Loucy (cell line): ENCODE measurements around the gene PLK2.

Experiments
- H2AFZ ChIP-seq: fragments of 200-600 bp; sonication (generic); 2 replicates; pipeline ENCODE4 v1.6.0; 2016; ENCODE audit warnings: antibody characterized with exemption, mild to moderate bottlenecking, low read length, moderate library complexity
- H3F3A ChIP-seq: fragments of 200-600 bp; 2 replicates; pipeline ENCODE4 v1.6.0; 2016; ENCODE audit warnings: antibody characterized with exemption, low read depth, mild to moderate bottlenecking
- H3K27me3 ChIP-seq: fragments of 200-600 bp; sonication (generic); 2 replicates; pipeline ENCODE4 v1.6.1; 2014; ENCODE audit warnings: low read length, mild to moderate bottlenecking; ENCODE audit not compliant: insufficient read depth, poor library complexity, severe bottlenecking
- H3K36me3 ChIP-seq: fragments of 200-600 bp; sonication (generic); 2 replicates; pipeline ENCODE4 v1.6.1; 2016; ENCODE audit warnings: low read length; ENCODE audit not compliant: insufficient read depth
- H3K4me1 ChIP-seq: fragments of 200-600 bp; sonication (generic); 2 replicates; pipeline ENCODE4 v1.5.1; 2014; ENCODE audit warnings: low read length, mild to moderate bottlenecking; ENCODE audit not compliant: insufficient read depth, poor library complexity, severe bottlenecking
- H3K4me2 ChIP-seq: fragments of 200-600 bp; sonication (generic); 2 replicates; pipeline ENCODE4 v1.6.0; 2014; ENCODE audit warnings: antibody characterized with exemption, low read length, low read depth, mild to moderate bottlenecking; ENCODE audit not compliant: poor library complexity, severe bottlenecking
- H3K4me3 ChIP-seq: fragments of 200-600 bp; sonication (generic); 2 replicates; pipeline ENCODE4 v1.5.1; 2014; ENCODE audit warnings: low read length, mild to moderate bottlenecking, mixed read lengths; ENCODE audit not compliant: poor library complexity, severe bottlenecking
- H3K79me2 ChIP-seq: fragments of 200-600 bp; sonication (generic); 2 replicates; pipeline ENCODE4 v1.6.1; 2014; ENCODE audit warnings: low read length; ENCODE audit not compliant: insufficient read depth
- H3K9ac ChIP-seq: fragments of 200-600 bp; sonication (generic); 2 replicates; pipeline ENCODE4 v1.6.0; 2014; ENCODE audit warnings: mild to moderate bottlenecking, low read depth, low read length, moderate library complexity; ENCODE audit not compliant: poor library complexity, severe bottlenecking
- H3K9me2 ChIP-seq: fragments of 200-600 bp; sonication (generic); replicated peaks from 2 replicates; pipeline ENCODE4 v1.6.1; 2016; ENCODE audit warnings: low read depth, low read length, mixed read lengths
- H3K9me3 ChIP-seq: fragments of 200-600 bp; sonication (generic); 2 replicates; pipeline ENCODE4 v1.6.1; 2014; ENCODE audit warnings: mild to moderate bottlenecking, antibody characterized with exemption, low read length, low read depth; ENCODE audit not compliant: insufficient read depth
- H4K20me1 ChIP-seq: fragments of 200-600 bp; sonication (generic); 2 replicates; pipeline ENCODE4 v1.6.0; 2014; ENCODE audit warnings: antibody characterized with exemption, low read length, mild to moderate bottlenecking; ENCODE audit not compliant: insufficient read depth, poor library complexity, severe bottlenecking
- EZH2phosphoT487 ChIP-seq: fragments of 200-600 bp; IDR thresholded peaks from 2 replicates; pipeline ENCODE4 v1.6.1; 2018; ENCODE audit warnings: antibody characterized with exemption, mild to moderate bottlenecking, moderate library complexity, borderline replicate concordance
- TF ChIP-seq, protein P1 (sequence below): fragments of 200-600 bp; sonication (generic); conservative IDR thresholded peaks from 2 replicates; pipeline ENCODE4 v1.5.1; 2014; ENCODE audit warnings: mild to moderate bottlenecking, antibody characterized with exemption, low read length

Gene PLK2

DNA sequence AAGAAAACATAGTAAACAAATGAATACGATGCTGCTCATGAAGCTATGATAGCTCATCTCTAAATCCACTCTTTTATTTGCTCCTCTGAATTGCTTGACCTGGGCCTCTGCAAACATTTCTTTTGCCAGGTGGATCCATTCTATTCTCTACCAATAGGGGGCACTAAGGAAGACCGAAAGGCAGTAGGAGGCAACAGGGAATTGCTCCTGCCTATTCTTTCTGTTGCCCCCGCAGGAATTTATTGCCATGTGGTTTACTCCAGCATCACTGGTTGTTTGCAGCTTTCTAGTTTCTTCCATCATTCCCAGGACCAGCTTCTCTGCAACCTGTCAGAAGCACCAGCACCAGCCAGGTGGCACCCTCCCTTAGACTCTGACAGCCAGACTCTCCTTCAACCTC is 36.6 kb upstream of the PLK2 start:
- H3K36me3 ChIP-seq, result no peaks in the 10 kb centered on the region
- H2AFZ ChIP-seq, result no peak overlapping the region
- no peaks in the 10 kb centered on the region for H4K20me1 ChIP-seq
- TF ChIP-seq, protein P1, sequence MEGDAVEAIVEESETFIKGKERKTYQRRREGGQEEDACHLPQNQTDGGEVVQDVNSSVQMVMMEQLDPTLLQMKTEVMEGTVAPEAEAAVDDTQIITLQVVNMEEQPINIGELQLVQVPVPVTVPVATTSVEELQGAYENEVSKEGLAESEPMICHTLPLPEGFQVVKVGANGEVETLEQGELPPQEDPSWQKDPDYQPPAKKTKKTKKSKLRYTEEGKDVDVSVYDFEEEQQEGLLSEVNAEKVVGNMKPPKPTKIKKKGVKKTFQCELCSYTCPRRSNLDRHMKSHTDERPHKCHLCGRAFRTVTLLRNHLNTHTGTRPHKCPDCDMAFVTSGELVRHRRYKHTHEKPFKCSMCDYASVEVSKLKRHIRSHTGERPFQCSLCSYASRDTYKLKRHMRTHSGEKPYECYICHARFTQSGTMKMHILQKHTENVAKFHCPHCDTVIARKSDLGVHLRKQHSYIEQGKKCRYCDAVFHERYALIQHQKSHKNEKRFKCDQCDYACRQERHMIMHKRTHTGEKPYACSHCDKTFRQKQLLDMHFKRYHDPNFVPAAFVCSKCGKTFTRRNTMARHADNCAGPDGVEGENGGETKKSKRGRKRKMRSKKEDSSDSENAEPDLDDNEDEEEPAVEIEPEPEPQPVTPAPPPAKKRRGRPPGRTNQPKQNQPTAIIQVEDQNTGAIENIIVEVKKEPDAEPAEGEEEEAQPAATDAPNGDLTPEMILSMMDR, result peak; percentile 58
- no peak for TF ChIP-seq EZH2phosphoT487
- H3K4me1 ChIP-seq, result peaks cover 17% of the 10 kb centered on the region
- no peaks in the 10 kb centered on the region for H3K9me2 ChIP-seq
- no peaks in the 10 kb centered on the region for H3F3A ChIP-seq
- no peak overlapping the region for H3K4me2 ChIP-seq
- H3K4me3 ChIP-seq, result no peak overlapping the region
- no peaks in the 10 kb centered on the region for H3K9me3 ChIP-seq
- H3K27me3 ChIP-seq, result no peaks in the 10 kb centered on the region
- no peaks in the 10 kb centered on the region for H3K79me2 ChIP-seq
- no peak overlapping the region for H3K9ac ChIP-seq

DNA sequence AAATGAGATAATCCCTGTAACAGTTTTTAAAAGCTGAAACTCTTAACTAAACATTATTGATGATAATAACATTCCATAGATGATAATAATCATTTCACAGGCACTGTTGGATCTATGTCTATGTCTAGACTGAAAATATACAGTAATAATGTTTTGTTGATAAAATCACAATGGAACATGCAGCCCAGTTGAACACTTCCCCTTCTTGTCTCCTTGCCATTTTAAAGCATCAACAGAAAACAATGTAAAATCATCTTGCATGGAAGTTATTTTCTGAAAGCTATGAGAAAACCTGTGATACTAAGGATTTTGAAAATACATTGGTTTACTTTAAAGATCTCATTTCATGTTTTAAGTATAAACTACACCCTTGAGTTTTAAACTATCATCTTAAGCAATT is 33.3 kb upstream of the PLK2 start:
- no peaks in the 10 kb centered on the region for H4K20me1 ChIP-seq
- no peak overlapping the region for H3K4me2 ChIP-seq
- H3F3A ChIP-seq, result no peaks in the 10 kb centered on the region
- TF ChIP-seq EZH2phosphoT487, result no peak
- TF ChIP-seq, protein P1, result no peak
- no peaks in the 10 kb centered on the region for H3K27me3 ChIP-seq
- no peak overlapping the region for H3K9ac ChIP-seq
- H3K36me3 ChIP-seq, result no peaks in the 10 kb centered on the region
- H3K79me2 ChIP-seq, result no peaks in the 10 kb centered on the region
- no peaks in the 10 kb centered on the region for H3K9me3 ChIP-seq
- H3K4me1 ChIP-seq, result peaks cover 5% of the 10 kb centered on the region
- H3K4me3 ChIP-seq, result no peak overlapping the region
- H2AFZ ChIP-seq, result no peak overlapping the region
- no peaks in the 10 kb centered on the region for H3K9me2 ChIP-seq

DNA sequence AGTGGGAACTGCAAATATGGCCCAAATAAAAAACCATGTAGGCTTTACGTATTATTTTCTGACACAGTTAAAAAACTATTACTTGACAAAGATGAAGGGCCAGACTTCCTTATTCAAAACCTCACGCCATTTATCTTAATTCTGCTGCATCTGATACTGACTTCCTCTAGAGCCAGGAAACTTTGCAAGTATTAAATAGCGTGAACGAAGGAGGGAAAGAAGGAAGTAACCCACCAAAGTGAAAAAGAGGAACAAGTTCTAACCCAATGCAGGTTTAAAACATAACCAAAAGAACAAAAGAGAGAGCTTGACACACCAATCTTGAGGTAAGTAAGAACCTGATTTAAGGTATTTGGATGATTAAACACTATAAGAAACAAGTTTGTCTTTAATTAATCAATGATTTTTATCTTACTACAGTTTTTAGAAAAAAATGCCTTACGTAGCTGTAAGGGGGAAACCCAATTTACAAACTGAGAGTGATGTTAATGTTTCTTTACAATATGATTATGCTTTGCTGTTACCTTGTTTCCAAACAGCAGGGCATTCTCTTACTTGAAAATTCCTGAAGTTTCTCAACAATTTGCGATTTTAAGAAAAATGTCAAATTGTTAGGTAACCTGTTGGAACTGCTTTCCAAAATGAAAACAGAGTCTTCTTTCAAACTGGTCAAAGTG is 31.5 kb upstream of the PLK2 start, which contains the start of gene GAPT:
TSS of gene GAPT (plus strand) at position 220 of the 677 bp plus-strand sequence. CDS start 3,102 bp downstream, outside the sequence.
- no peaks in the 10 kb centered on the region for H3K9me2 ChIP-seq
- no peaks in the 10 kb centered on the region for H3F3A ChIP-seq
- peak within 1 kb of the TSS; percentile 46 for H3K4me3 ChIP-seq
- no peaks in the 10 kb centered on the region for H3K36me3 ChIP-seq
- peak within 1 kb of the TSS; percentile 19 for H3K4me2 ChIP-seq
- no peak for TF ChIP-seq EZH2phosphoT487
- TF ChIP-seq, protein P1, result no peak
- H3K4me1 ChIP-seq, result peaks cover 5% of the 10 kb centered on the region
- no peaks in the 10 kb centered on the region for H3K79me2 ChIP-seq
- H3K9ac ChIP-seq, result peak within 1 kb of the TSS; percentile 2
- H2AFZ ChIP-seq, result 0 out of 2 replicates have a peak within 1 kb of the TSS, but pooled peaks have one; percentile 2
- no peaks in the 10 kb centered on the region for H4K20me1 ChIP-seq
- H3K9me3 ChIP-seq, result no peaks in the 10 kb centered on the region
- no peaks in the 10 kb centered on the region for H3K27me3 ChIP-seq
